H1 (cell line): ENCODE results near the gene OR8G5. TPM values are rescaled to one million over a fixed set of nuclear protein-coding genes. Genes with fewer than 3 reads are reported as not detected.

Experiments
- CTCF ChIA-PET: fragments of 300-600 bp; sonication (Branson Sonifier 250); formaldehyde crosslinking; loops from one replicate; lab custom pipeline; 2021; ENCODE audit not compliant: partially characterized antibody; lab: Charles Lee
- POLR2A ChIA-PET: fragments of 300-600 bp; sonication (Branson Sonifier 250); formaldehyde crosslinking; loops from one replicate; lab custom pipeline; 2021; ENCODE audit warnings: inconsistent platforms; ENCODE audit not compliant: partially characterized antibody; lab: Charles Lee
- DNase-seq, 2 experiments: peaks; one replicate each; pipeline versions ENCODE4 v3.0.0 to v3.0.0-alpha.2; 2010 to 2022; ENCODE audit warnings: low spot score in 2 of 2, low read depth in 1 of 2, mixed read lengths in 1 of 2
- FAIRE-seq: peaks from 2 replicates; lab custom pipeline; 2011; peaks lifted over from hg19 to GRCh38; lab: Jason Lieb, UNC
- H2AFZ ChIP-seq: 2 replicates; pipeline ENCODE4 v1.8.1; 2012; ENCODE audit warnings: low read length, inconsistent platforms
- H2AK5ac ChIP-seq: 2 replicates; pipeline ENCODE4 v1.6.1; 2013; ENCODE audit warnings: low read depth, low read length
- H2BK120ac ChIP-seq: replicated peaks from 2 replicates; pipeline ENCODE3; 2013; ENCODE audit warnings: low read depth, low read length, inconsistent platforms
- H2BK12ac ChIP-seq: 2 replicates; pipeline ENCODE4 v1.6.1; 2013; ENCODE audit warnings: low read depth, low read length
- H2BK15ac ChIP-seq: 2 replicates; pipeline ENCODE4 v1.6.1; 2013; ENCODE audit warnings: low read length
- H2BK20ac ChIP-seq: 2 replicates; pipeline ENCODE4 v1.6.1; 2013; ENCODE audit warnings: low read length
- H2BK5ac ChIP-seq: 2 replicates; pipeline ENCODE4 v1.6.1; 2013; ENCODE audit warnings: low read depth, low read length
- H3K14ac ChIP-seq: 2 replicates; pipeline ENCODE4 v1.6.1; 2013; ENCODE audit warnings: inconsistent platforms; ENCODE audit not compliant: insufficient read length
- H3K18ac ChIP-seq: 2 replicates; pipeline ENCODE4 v1.6.1; 2013; ENCODE audit warnings: low read length; ENCODE audit errors: extremely low read depth
- H3K23ac ChIP-seq: 2 replicates; pipeline ENCODE4 v1.6.1; 2013; ENCODE audit warnings: inconsistent platforms; ENCODE audit not compliant: insufficient read length
- H3K23me2 ChIP-seq: 2 replicates; pipeline ENCODE4 v1.6.1; 2013; ENCODE audit warnings: low read depth, low read length
- H3K27ac ChIP-seq: 2 replicates; pipeline ENCODE4 v1.6.1; 2011; ENCODE audit warnings: low read depth, low read length, inconsistent platforms
- H3K27me3 ChIP-seq, 4 experiments: replicated peaks in 1 of 4; 1 replicate in 1 of 4; 2 replicates in 3 of 4; pipeline versions ENCODE4 v1.6.1 to v1.8.1; 2011 to 2013; ENCODE audit warnings: low read length in 3 of 4, mild to moderate bottlenecking in 3 of 4, inconsistent platforms in 2 of 4, mixed read lengths in 2 of 4, moderate library complexity in 1 of 4; ENCODE audit not compliant: control insufficient read depth in 3 of 4, insufficient read depth in 3 of 4; ENCODE audit errors: extremely low read depth in 1 of 4
- H3K36me3 ChIP-seq, 4 experiments: 2 replicates each; pipeline versions ENCODE4 v1.6.1 to v1.8.1; 2011 to 2013; ENCODE audit warnings: mild to moderate bottlenecking in 4 of 4, low read length in 3 of 4, moderate library complexity in 2 of 4, control low read depth in 1 of 4, inconsistent platforms in 1 of 4; ENCODE audit not compliant: insufficient read depth in 4 of 4, control insufficient read depth in 2 of 4
- H3K4ac ChIP-seq: replicated peaks from 2 replicates; pipeline ENCODE3; 2013; ENCODE audit warnings: low read length, low read depth, mixed read lengths, inconsistent platforms; ENCODE audit not compliant: insufficient read length
- H3K4me1 ChIP-seq, 4 experiments: replicated peaks in 1 of 4; 1 replicate in 1 of 4; 2 replicates in 3 of 4; pipeline versions ENCODE4 v1.6.1 to v1.8.1; 2011 to 2013; ENCODE audit warnings: low read length in 3 of 4, inconsistent platforms in 2 of 4, mixed read lengths in 1 of 4; ENCODE audit not compliant: insufficient read depth in 4 of 4, control insufficient read depth in 3 of 4
- H3K4me2 ChIP-seq, 2 experiments: 2 replicates each; pipeline versions ENCODE4 v1.6.1 to v1.8.1; 2011 to 2013; ENCODE audit warnings: low read depth in 2 of 2, low read length in 2 of 2, control low read depth in 1 of 2, inconsistent platforms in 1 of 2, mild to moderate bottlenecking in 1 of 2; ENCODE audit not compliant: insufficient read depth in 1 of 2
- H3K4me3 ChIP-seq, 4 experiments: fragments of 200-600, 300-600 bp in 1 of 4; sonication (generic), shearing (Covaris generic), sonication (Bioruptor Twin) in 1 of 4; 2 replicates each; pipeline versions ENCODE4 v1.5.1 to v1.8.1; 2011 to 2016; ENCODE audit warnings: low read length in 4 of 4, low read depth in 3 of 4, control low read depth in 2 of 4, inconsistent platforms in 2 of 4, mild to moderate bottlenecking in 2 of 4, mixed read lengths in 1 of 4, moderate library complexity in 1 of 4; ENCODE audit not compliant: insufficient read depth in 2 of 4; ENCODE audit errors: extremely low read depth in 1 of 4
- H3K56ac ChIP-seq: replicated peaks from 2 replicates; pipeline ENCODE3; 2013; ENCODE audit warnings: low read depth, mild to moderate bottlenecking, mixed read lengths, low read length, inconsistent platforms; ENCODE audit not compliant: insufficient read length
- H3K79me1 ChIP-seq: 2 replicates; pipeline ENCODE4 v1.6.1; 2013; ENCODE audit warnings: low read depth, low read length, control low read depth
- H3K79me2 ChIP-seq, 2 experiments: 2 replicates each; pipeline versions ENCODE4 v1.6.1 to v1.8.1; 2012 to 2013; ENCODE audit warnings: low read length in 2 of 2, mild to moderate bottlenecking in 2 of 2, inconsistent platforms in 1 of 2; ENCODE audit not compliant: insufficient read depth in 2 of 2, control insufficient read depth in 1 of 2
- H3K9ac ChIP-seq, 4 experiments: replicated peaks in 1 of 4; 1 replicate in 1 of 4; 2 replicates in 3 of 4; pipeline versions ENCODE4 v1.6.1 to v1.8.1; 2011 to 2013; ENCODE audit warnings: low read depth in 3 of 4, low read length in 3 of 4, control low read depth in 2 of 4, mild to moderate bottlenecking in 2 of 4, moderate library complexity in 2 of 4, inconsistent platforms in 1 of 4; ENCODE audit errors: extremely low read depth in 1 of 4
- H3K9me3 ChIP-seq, 2 experiments: 2 replicates each; pipeline versions ENCODE4 v1.6.1 to v1.8.1; 2012 to 2013; ENCODE audit warnings: mild to moderate bottlenecking in 2 of 2, moderate library complexity in 2 of 2, control low read depth in 1 of 2, inconsistent platforms in 1 of 2, low read depth in 1 of 2, low read length in 1 of 2, mixed read lengths in 1 of 2; ENCODE audit not compliant: insufficient read depth in 2 of 2
- H4K20me1 ChIP-seq, 2 experiments: replicated peaks in 1 of 2; 2 replicates each; pipeline versions ENCODE3 to v1.8.1; 2011 to 2013; ENCODE audit warnings: inconsistent platforms in 2 of 2, low read length in 2 of 2, mild to moderate bottlenecking in 1 of 2; ENCODE audit not compliant: insufficient read depth in 2 of 2, control insufficient read depth in 1 of 2
- H4K5ac ChIP-seq: 2 replicates; pipeline ENCODE4 v1.6.1; 2013; ENCODE audit warnings: low read length, low read depth, mixed read lengths, inconsistent platforms; ENCODE audit not compliant: insufficient read length
- H4K8ac ChIP-seq: 2 replicates; pipeline ENCODE4 v1.8.0; 2013; ENCODE audit warnings: mild to moderate bottlenecking, moderate library complexity, low read length, inconsistent platforms; ENCODE audit not compliant: insufficient read depth; ENCODE audit errors: extremely low read depth
- H4K91ac ChIP-seq: replicated peaks from 2 replicates; pipeline ENCODE3; 2013; ENCODE audit warnings: low read length, mixed read lengths, inconsistent platforms; ENCODE audit not compliant: insufficient read length
- CEBPB ChIP-seq: IDR thresholded peaks from 2 replicates; pipeline ENCODE4 v1.6.1; 2012; ENCODE audit warnings: low read depth, low read length
- CTCF ChIP-seq, 3 experiments: IDR thresholded peaks; 1 replicate in 2 of 3; 2 replicates in 1 of 3; pipeline versions ENCODE4 v1.5.1 to v1.6.1; 2011; ENCODE audit warnings: low read length in 3 of 3, mild to moderate bottlenecking in 3 of 3, inconsistent platforms in 2 of 3, low read depth in 1 of 3, moderate library complexity in 1 of 3; ENCODE audit not compliant: insufficient read depth in 1 of 3; ENCODE audit errors: control extremely low read depth in 1 of 3
- GTF2F1 ChIP-seq: IDR thresholded peaks from 2 replicates; pipeline ENCODE4 v1.6.1; 2012; ENCODE audit warnings: low read depth, low read length, improper control_type of control experiment, borderline replicate concordance
- HDAC2 ChIP-seq, 2 experiments: fragments of 300-600 bp in 1 of 2; sonication (generic) in 1 of 2; IDR thresholded peaks; 2 replicates each; pipeline ENCODE4 v1.6.1; 2011 to 2012; ENCODE audit warnings: low read depth in 2 of 2, low read length in 2 of 2, mild to moderate bottlenecking in 2 of 2, moderate library complexity in 2 of 2, borderline replicate concordance in 1 of 2, inconsistent platforms in 1 of 2
- HDAC6 ChIP-seq: IDR thresholded peaks from one replicate; pipeline ENCODE4 v1.7.1; 2012; ENCODE audit warnings: low read depth, mild to moderate bottlenecking, inconsistent platforms, low read length, moderate library complexity
- KDM4A ChIP-seq: IDR thresholded peaks from one replicate; pipeline ENCODE4 v1.7.1; 2012; ENCODE audit warnings: low read depth, mild to moderate bottlenecking, moderate library complexity, low read length, inconsistent platforms; ENCODE audit not compliant: severe bottlenecking
- RXRA ChIP-seq: IDR thresholded peaks from 2 replicates; pipeline ENCODE4 v1.6.1; 2011; ENCODE audit warnings: low read depth, mild to moderate bottlenecking, low read length, moderate library complexity; ENCODE audit not compliant: insufficient read depth
- SIN3A ChIP-seq, 2 experiments: IDR thresholded peaks in 1 of 2; conservative IDR thresholded peaks in 1 of 2; 2 replicates each; pipeline ENCODE4 v1.6.1; 2011 to 2012; ENCODE audit warnings: low read length in 2 of 2, improper control_type of control experiment in 1 of 2, low read depth in 1 of 2, mild to moderate bottlenecking in 1 of 2
- SP4 ChIP-seq: IDR thresholded peaks from 2 replicates; pipeline ENCODE4 v1.6.1; 2012; ENCODE audit warnings: low read length, inconsistent platforms
- WGBS, 2 experiments: shearing (Covaris generic) in 1 of 2; methylation state at CpG; one replicate each; pipeline versions ENCODE4 v1.1.6 to v1.1.7; 2013 to 2015; ENCODE audit warnings: low lambda C conversion rate in 2 of 2, mixed read lengths in 2 of 2, inconsistent platforms in 1 of 2, low coverage in 1 of 2, missing lambda C conversion rate in 1 of 2; ENCODE audit not compliant: insufficient replicate concordance in 2 of 2, insufficient coverage in 1 of 2, insufficient read length in 1 of 2; ENCODE audit errors: extremely low coverage in 1 of 2, missing lambda C conversion rate in 1 of 2; 5-methylcytosine and 5-hydroxymethylcytosine counted together
- polyA plus RNA-seq, 7 experiments: library from polyadenylated mRNA; depleted of rRNA in 3 of 7; stranded (reverse) in 5 of 7; unstranded in 2 of 7; fragments of >200 nt in 5 of 7; fragments of 200-250 nt in 2 of 7; gene quantifications; 1 replicate in 5 of 7; 2 replicates in 1 of 7; 4 replicates in 1 of 7; pipeline versions ENCODE4 v1.2.1 to v1.2.3, GENCODE V29; 2011 to 2013; ENCODE audit warnings: missing spikeins in 2 of 7, mixed read lengths in 2 of 7
- total RNA-seq: library from RNA; stranded (reverse); fragmentation: NEBNext Ultra II Directional; extraction: Animal tissue kit (Norgen Biotek cat#: 25700); gene quantifications from 2 replicates; pipeline ENCODE4 v1.2.1, GENCODE V29; 2021

Gene OR8G5
- total and polyA plus RNA-seq, 2 of the 8 experiments (the other 6 are each of a cell fraction or from before 2014, with no cell fraction given), result not detected

DNA sequence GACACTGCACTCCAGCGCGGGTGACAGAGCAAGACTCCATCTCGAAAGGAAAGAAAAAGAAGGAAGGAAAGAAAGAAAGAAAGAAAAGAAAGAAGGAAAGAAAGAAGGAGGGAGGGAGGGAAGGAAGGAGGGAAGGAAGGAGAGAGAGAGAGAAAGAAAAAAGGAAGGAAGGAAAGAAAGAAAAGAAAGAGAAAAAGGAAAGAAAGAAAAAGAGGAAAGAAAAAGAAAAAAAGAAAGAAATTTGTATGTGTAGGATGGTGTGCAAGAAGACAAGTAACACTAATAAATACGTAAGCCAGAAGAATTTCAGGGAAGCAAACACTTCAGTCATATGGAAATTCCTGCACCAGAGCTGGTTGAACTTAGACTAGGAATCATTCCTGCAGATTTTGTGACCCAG is 57.0 kb downstream of the OR8G5 start:
- Histone ChIP-seq H2BK5ac (no peak overlapping the region), H3K23me2 (no peaks in the 10 kb centered on the region; the same call in 1 of the 2 replicates), H3K56ac (no peak overlapping the region), H3K9ac (no peak overlapping the region), H4K5ac (no peak overlapping the region), H3K79me1 (no peaks in the 10 kb centered on the region), H2BK120ac (no peak overlapping the region), H3K4me2 (no peak overlapping the region), H4K20me1 (no peaks in the 10 kb centered on the region), H3K79me2 (no peaks in the 10 kb centered on the region), H3K18ac (no peak overlapping the region), H2AK5ac (no peak overlapping the region), H2AFZ (no peak overlapping the region), H3K4ac (no peak overlapping the region), H3K4me3 (no peak overlapping the region), H3K27me3 (no peaks in the 10 kb centered on the region), H3K36me3 (no peaks in the 10 kb centered on the region), H3K9me3 (no peaks in the 10 kb centered on the region), H3K4me1 (no peaks in the 10 kb centered on the region), H4K8ac (no peak overlapping the region), H3K14ac (no peak overlapping the region), H2BK12ac (no peak overlapping the region), H3K27ac (no peak overlapping the region), H2BK15ac (no peak overlapping the region), H3K23ac (no peak overlapping the region), H2BK20ac (no peak overlapping the region), H4K91ac (no peak overlapping the region)
- FAIRE-seq (no peak), DNase-seq (no peak)
- POLR2A ChIA-PET, result no interaction called here
- WGBS, 2 experiments, result 92% methylated on average over 4 of the region's 4 CpGs; no CpG with 5 or more reads in 1 of the 2 experiments
- CTCF ChIA-PET, result interaction anchor here (0.8 kb wide), 1 partner anchor 115 kb away, joined by 4 read pairs; no protein-coding TSS in a partner anchor
- TF ChIP-seq HDAC6 (no peak), RXRA (no peak), KDM4A (no peak), CEBPB (no peak), GTF2F1 (no peak), SIN3A (conservative IDR thresholded peaks at IDR 0.05 in 1 of 2, IDR thresholded peaks at IDR 0.05 in 1 of 2; ENCODE audit: low read depth in 1 of 2, low read length in 2 of 2) (no peak), SP4 (no peak), CTCF (IDR thresholded peaks at IDR 0.05; ENCODE audit: control extremely low read depth in 1 of 3, insufficient read depth in 1 of 3, low read depth in 1 of 3, low read length in 3 of 3) (no peak), HDAC2 (IDR thresholded peaks at IDR 0.05; ENCODE audit: borderline replicate concordance in 1 of 2, low read depth in 2 of 2, low read length in 2 of 2) (no peak)
